GM11168 (cell line): ENCODE measurements around the gene CADPS.

Source experiments
- in situ Hi-C: fragments of 300-500 bp; cut with MboI; formaldehyde crosslinking; loops from one replicate; pipeline ENCODE4 v1.12.0; 2022; ENCODE audit warnings: low sequenced_read_pairs; ENCODE audit not compliant: unreplicated experiment

CADPS gene

GRCh38 chr3:62480056-62480455 is 395.2 kb downstream of the CADPS start:
- in situ Hi-C loops = no loop called here

GRCh38 chr3:62479326-62479725 is 395.9 kb downstream of the CADPS start:
- in situ Hi-C loops = no loop called here

- in situ Hi-C loops = no loop called here
Observed at GRCh38 chr3:62475306-62475705, 399.9 kb downstream of the CADPS start.

- in situ Hi-C loops = no loop called here
Observed at GRCh38 chr3:62467966-62468722, 407.1 kb downstream of the CADPS start.

GRCh38 chr3:62462788-62463187 is 412.4 kb downstream of the CADPS start:
- in situ Hi-C loops = no loop called here

GRCh38 chr3:62462104-62462762 is 413.0 kb downstream of the CADPS start:
- in situ Hi-C loops = no loop called here

- in situ Hi-C loops = no loop called here
Observed at GRCh38 chr3:62454916-62455315, 420.3 kb downstream of the CADPS start.

GRCh38 chr3:62453448-62453847 is 421.8 kb downstream of the CADPS start:
- in situ Hi-C loops = no loop called here

- in situ Hi-C loops = no loop called here
Observed at GRCh38 chr3:62451211-62451887, 423.9 kb downstream of the CADPS start.

- in situ Hi-C loops = no loop called here
Observed at GRCh38 chr3:62446337-62446940, 428.8 kb downstream of the CADPS start.

GRCh38 chr3:62445275-62445674 is 429.9 kb downstream of the CADPS start:
- in situ Hi-C loops = no loop called here

- in situ Hi-C loops = no loop called here
Observed at GRCh38 chr3:62439978-62440377, 435.2 kb downstream of the CADPS start.

GRCh38 chr3:62439176-62439813 is 435.9 kb downstream of the CADPS start:
- in situ Hi-C loops = no loop called here

- in situ Hi-C loops = no loop called here
Observed at GRCh38 chr3:62436785-62437184, 438.4 kb downstream of the CADPS start.

- in situ Hi-C loops = no loop called here
Observed at GRCh38 chr3:62433396-62433795, 441.8 kb downstream of the CADPS start.

- in situ Hi-C loops = no loop called here
Observed at GRCh38 chr3:62421207-62421606, 454.0 kb downstream of the CADPS start.

GRCh38 chr3:62416144-62416543 is 459.1 kb downstream of the CADPS start:
- in situ Hi-C loops = no loop called here

- in situ Hi-C loops = no loop called here
Observed at GRCh38 chr3:62415312-62415801, 459.9 kb downstream of the CADPS start.

- in situ Hi-C loops = no loop called here
Observed at GRCh38 chr3:62414786-62415185, 460.4 kb downstream of the CADPS start.

GRCh38 chr3:62413687-62414086 is 461.5 kb downstream of the CADPS start:
- in situ Hi-C loops = no loop called here
